HG02571 (cell line): ENCODE measurements around the gene BCL11B.

Source experiments
- ATAC-seq: cut with Tn5 transposase; IDR thresholded peaks from one replicate; pipeline ENCODE4 v1.9.1; 2021; ENCODE audit warnings: mild to moderate bottlenecking, moderate library complexity; ENCODE audit not compliant: unreplicated experiment

The BCL11B gene

GRCh38 chr14:99268810-99269707, 2.9 kb downstream of the BCL11B start:
- no peak for ATAC-seq

- no peak for ATAC-seq
Observed at GRCh38 chr14:99267837-99268781, 3.9 kb downstream of the BCL11B start.

GRCh38 chr14:99267381-99267780, 4.6 kb downstream of the BCL11B start:
- ATAC-seq, result no peak

- no peak for ATAC-seq
Observed at GRCh38 chr14:99266181-99267178, 5.5 kb downstream of the BCL11B start.

GRCh38 chr14:99265571-99265970, 6.4 kb downstream of the BCL11B start:
- ATAC-seq, result no peak

- no peak for ATAC-seq
Observed at GRCh38 chr14:99264691-99265450, 7.1 kb downstream of the BCL11B start.

- no peak for ATAC-seq
Observed at GRCh38 chr14:99263564-99264330, 8.2 kb downstream of the BCL11B start.

- no peak for ATAC-seq
Observed at GRCh38 chr14:99262977-99263448, 9.0 kb downstream of the BCL11B start.

GRCh38 chr14:99261912-99262787, 9.8 kb downstream of the BCL11B start:
- ATAC-seq, result no peak

- ATAC-seq, result no peak
Observed at GRCh38 chr14:99260587-99261551, 11.1 kb downstream of the BCL11B start.

- no peak for ATAC-seq
Observed at GRCh38 chr14:99260116-99260515, 11.9 kb downstream of the BCL11B start.

GRCh38 chr14:99258876-99259726, 12.9 kb downstream of the BCL11B start:
- ATAC-seq, result no peak

- no peak for ATAC-seq
Observed at GRCh38 chr14:99258341-99258861, 13.6 kb downstream of the BCL11B start.

- ATAC-seq, result no peak
Observed at GRCh38 chr14:99257673-99258221, 14.2 kb downstream of the BCL11B start.

- no peak for ATAC-seq
Observed at GRCh38 chr14:99257122-99257672, 14.8 kb downstream of the BCL11B start.
